Measurements from ENCODE around the gene CDH15.
"Not testable (repeated sequence)": the region's sequence is repeated elsewhere in the genome, so short reads cannot be mapped to it uniquely, and the experiment has no call there.

The CDH15 gene

GRCh38 chr16:89242795-89243200 lies 71.2 kb downstream of the CDH15 start:
- no peak for DNase-seq

GRCh38 chr16:89243664-89244063 lies 72.1 kb downstream of the CDH15 start:
- DNase-seq: no peak

DNA sequence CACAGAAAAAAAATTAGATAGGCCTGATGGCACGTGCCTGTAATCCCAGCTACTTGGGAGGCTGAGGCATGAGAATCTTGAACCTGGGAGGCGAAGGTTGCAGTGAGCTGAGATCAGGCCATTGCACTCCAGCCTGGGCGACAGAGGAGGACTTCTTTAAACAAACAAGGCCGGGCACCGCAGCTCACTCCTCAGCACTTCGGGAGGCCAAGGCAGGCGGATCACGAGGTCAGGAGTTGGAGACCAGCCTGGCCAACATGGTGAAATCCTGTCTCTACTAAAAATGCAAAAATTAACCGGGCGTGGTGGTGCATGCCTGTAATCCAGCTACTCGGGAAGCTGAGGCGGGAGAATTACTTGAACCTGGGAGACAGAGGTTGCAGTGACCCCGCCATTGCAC lies 72.7 kb downstream of the CDH15 start:
- DNase-seq: not testable (repeated sequence)

DNA sequence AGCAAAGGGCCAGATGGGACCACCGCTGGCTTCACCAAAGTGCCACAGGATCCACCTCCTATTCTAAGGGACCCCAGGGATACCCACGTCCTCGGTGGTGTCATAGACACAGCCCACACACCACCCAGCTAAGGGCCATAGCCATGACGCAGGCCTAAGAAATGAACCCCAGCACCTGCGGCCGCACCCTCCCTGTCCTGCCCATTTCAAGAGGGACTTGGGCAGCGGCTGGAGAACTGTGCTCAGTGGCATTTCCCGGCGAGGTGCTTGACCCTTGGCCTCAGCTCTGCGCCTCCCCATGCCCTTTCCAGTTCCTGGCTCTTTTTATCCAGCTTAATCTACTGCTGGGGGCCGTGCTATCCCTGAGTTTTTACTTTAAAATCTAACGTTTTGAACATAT lies 73.2 kb downstream of the CDH15 start:
- DNase-seq: no peak

All from 8988T (cell line).